ENCODE results near the gene NR1H2. TPM values are rescaled to one million over a fixed set of nuclear protein-coding genes. Genes with fewer than 3 reads are reported as not detected.

NR1H2 gene
- total and polyA plus RNA-seq, 2 donors (not counting 1 experiment from before 2014, with no cell fraction given): 30.3 to 82.4 TPM

GRCh38 chr19:50420127-50420526 is 43.9 kb downstream of the NR1H2 start:
- H3K4me2 ChIP-seq (ENCODE audit: extremely low read depth, insufficient read depth, low read length): no peak overlapping the region
- H3K27ac ChIP-seq (ENCODE audit: insufficient read depth, low read length): no peak overlapping the region
- TF ChIP-seq, protein P1, sequence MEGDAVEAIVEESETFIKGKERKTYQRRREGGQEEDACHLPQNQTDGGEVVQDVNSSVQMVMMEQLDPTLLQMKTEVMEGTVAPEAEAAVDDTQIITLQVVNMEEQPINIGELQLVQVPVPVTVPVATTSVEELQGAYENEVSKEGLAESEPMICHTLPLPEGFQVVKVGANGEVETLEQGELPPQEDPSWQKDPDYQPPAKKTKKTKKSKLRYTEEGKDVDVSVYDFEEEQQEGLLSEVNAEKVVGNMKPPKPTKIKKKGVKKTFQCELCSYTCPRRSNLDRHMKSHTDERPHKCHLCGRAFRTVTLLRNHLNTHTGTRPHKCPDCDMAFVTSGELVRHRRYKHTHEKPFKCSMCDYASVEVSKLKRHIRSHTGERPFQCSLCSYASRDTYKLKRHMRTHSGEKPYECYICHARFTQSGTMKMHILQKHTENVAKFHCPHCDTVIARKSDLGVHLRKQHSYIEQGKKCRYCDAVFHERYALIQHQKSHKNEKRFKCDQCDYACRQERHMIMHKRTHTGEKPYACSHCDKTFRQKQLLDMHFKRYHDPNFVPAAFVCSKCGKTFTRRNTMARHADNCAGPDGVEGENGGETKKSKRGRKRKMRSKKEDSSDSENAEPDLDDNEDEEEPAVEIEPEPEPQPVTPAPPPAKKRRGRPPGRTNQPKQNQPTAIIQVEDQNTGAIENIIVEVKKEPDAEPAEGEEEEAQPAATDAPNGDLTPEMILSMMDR (conservative IDR thresholded peaks at IDR 0.05 in 1 of 2, IDR thresholded peaks at IDR 0.05 in 1 of 2; ENCODE audit: low read depth in 1 of 2, low read length in 2 of 2): no peak
- no peaks in the 10 kb centered on the region for H3K9me3 ChIP-seq (ENCODE audit: control insufficient read depth, insufficient read depth, low read depth, low read length)
- no peak overlapping the region for H2AFZ ChIP-seq (ENCODE audit: low read length)
- H3K36me3 ChIP-seq (ENCODE audit: control insufficient read depth, insufficient read depth, low read length): no peaks in the 10 kb centered on the region
- H4K20me1 ChIP-seq (ENCODE audit: control insufficient read depth, extremely low read depth, insufficient read depth, low read length): no peaks in the 10 kb centered on the region
- DNase-seq (ENCODE audit: low read depth in 2 of 2): no peak
- H3K4me1 ChIP-seq (ENCODE audit: control insufficient read depth, extremely low read depth, insufficient read depth, low read length): no peaks in the 10 kb centered on the region
- peaks cover 4% of the 10 kb centered on the region for H3K27me3 ChIP-seq (ENCODE audit: control insufficient read depth, insufficient read depth, low read length)
- H3K4me3 ChIP-seq (replicated peaks in 1 of 4; ENCODE audit: control extremely low read depth in 1 of 4, insufficient read depth in 1 of 4, low read depth in 3 of 4, low read length in 4 of 4): no peak overlapping the region
- H3K79me2 ChIP-seq (ENCODE audit: control insufficient read depth, insufficient read depth, low read length): no peaks in the 10 kb centered on the region
- no peak overlapping the region for H3K9ac ChIP-seq (ENCODE audit: insufficient read depth, low read length)

GRCh38 chr19:50420808-50421207 is 44.6 kb downstream of the NR1H2 start:
- no peaks in the 10 kb centered on the region for H3K4me1 ChIP-seq (ENCODE audit: control insufficient read depth, extremely low read depth, insufficient read depth, low read length)
- DNase-seq (ENCODE audit: low read depth in 2 of 2): no peak
- no peak overlapping the region for H3K9ac ChIP-seq (ENCODE audit: insufficient read depth, low read length)
- TF ChIP-seq EZH2 (IDR thresholded peaks at IDR 0.05; ENCODE audit: low read length, missing control alignments): no peak
- TF ChIP-seq, protein P1 (conservative IDR thresholded peaks at IDR 0.05 in 1 of 2, IDR thresholded peaks at IDR 0.05 in 1 of 2; ENCODE audit: low read depth in 1 of 2, low read length in 2 of 2): no peak
- H2AFZ ChIP-seq (ENCODE audit: low read length): no peak overlapping the region
- H4K20me1 ChIP-seq (ENCODE audit: control insufficient read depth, extremely low read depth, insufficient read depth, low read length): no peaks in the 10 kb centered on the region
- H3K27ac ChIP-seq (ENCODE audit: insufficient read depth, low read length): no peak overlapping the region
- H3K79me2 ChIP-seq (ENCODE audit: control insufficient read depth, insufficient read depth, low read length): no peaks in the 10 kb centered on the region
- no peak overlapping the region for H3K4me3 ChIP-seq (replicated peaks in 1 of 4; ENCODE audit: control extremely low read depth in 1 of 4, insufficient read depth in 1 of 4, low read depth in 3 of 4, low read length in 4 of 4)
- H3K27me3 ChIP-seq (ENCODE audit: control insufficient read depth, insufficient read depth, low read length): peaks cover 4% of the 10 kb centered on the region
- H3K4me2 ChIP-seq (ENCODE audit: extremely low read depth, insufficient read depth, low read length): no peak overlapping the region
- no peaks in the 10 kb centered on the region for H3K36me3 ChIP-seq (ENCODE audit: control insufficient read depth, insufficient read depth, low read length)
- no peaks in the 10 kb centered on the region for H3K9me3 ChIP-seq (ENCODE audit: control insufficient read depth, insufficient read depth, low read depth, low read length)

- Histone ChIP-seq H3K9ac (ENCODE audit: insufficient read depth, low read length) (no peak overlapping the region), H3K79me2 (ENCODE audit: control insufficient read depth, insufficient read depth, low read length) (no peaks in the 10 kb centered on the region), H4K20me1 (ENCODE audit: control insufficient read depth, extremely low read depth, insufficient read depth, low read length) (no peaks in the 10 kb centered on the region), H3K4me2 (ENCODE audit: extremely low read depth, insufficient read depth, low read length) (no peak overlapping the region), H2AFZ (ENCODE audit: low read length) (no peak overlapping the region), H3K36me3 (ENCODE audit: control insufficient read depth, insufficient read depth, low read length) (no peaks in the 10 kb centered on the region), H3K27ac (ENCODE audit: insufficient read depth, low read length) (no peak overlapping the region), H3K4me1 (ENCODE audit: control insufficient read depth, extremely low read depth, insufficient read depth, low read length) (no peaks in the 10 kb centered on the region), H3K4me3 (replicated peaks in 1 of 4; ENCODE audit: control extremely low read depth in 1 of 4, insufficient read depth in 1 of 4, low read depth in 3 of 4, low read length in 4 of 4) (no peak overlapping the region), H3K27me3 (ENCODE audit: control insufficient read depth, insufficient read depth, low read length) (peaks cover 4% of the 10 kb centered on the region), H3K9me3 (ENCODE audit: control insufficient read depth, insufficient read depth, low read depth, low read length) (no peaks in the 10 kb centered on the region)
- no peak for TF ChIP-seq EZH2 (IDR thresholded peaks at IDR 0.05; ENCODE audit: low read length, missing control alignments)
- TF ChIP-seq, protein P1 (conservative IDR thresholded peaks at IDR 0.05 in 1 of 2, IDR thresholded peaks at IDR 0.05 in 1 of 2; ENCODE audit: low read depth in 1 of 2, low read length in 2 of 2): no peak
- no peak for DNase-seq (ENCODE audit: low read depth in 2 of 2)
Observed at GRCh38 chr19:50422397-50423278, 46.4 kb downstream of the NR1H2 start.
